HEK293 (cell line): ENCODE results near the gene S1PR1.

Experiments used
- BCL11B ChIP-seq: fragments of 450-650 bp; formaldehyde crosslinking; IDR thresholded peaks from 2 replicates; pipeline ENCODE4 v1.5.1; 2016; ENCODE audit warnings: low read depth, missing biosample characterization, missing genetic modification characterization
- EGR2 ChIP-seq: fragments of 450-650 bp; formaldehyde crosslinking; IDR thresholded peaks from 2 replicates; pipeline ENCODE4 v1.5.1; 2016; ENCODE audit warnings: low read depth, missing biosample characterization, missing genetic modification characterization
- GLI4 ChIP-seq: fragments of 450-650 bp; formaldehyde crosslinking; IDR thresholded peaks from 2 replicates; pipeline ENCODE4 v1.5.1; 2016; ENCODE audit warnings: missing biosample characterization, missing genetic modification characterization
- HOXA7 ChIP-seq: sonication (generic); formaldehyde crosslinking; IDR thresholded peaks from 2 replicates; pipeline ENCODE4 v1.8.1; 2022; ENCODE audit warnings: missing genetic modification reagents, borderline replicate concordance
- IKZF3 ChIP-seq: fragments of 450-650 bp; IDR thresholded peaks from 2 replicates; pipeline ENCODE4 v1.5.0; 2018; ENCODE audit warnings: missing biosample characterization, mild to moderate bottlenecking, missing genetic modification characterization, moderate library complexity
- KLF9 ChIP-seq: fragments of 450-650 bp; formaldehyde crosslinking; IDR thresholded peaks from 2 replicates; pipeline ENCODE4 v1.5.1; 2016; ENCODE audit warnings: missing biosample characterization, missing genetic modification characterization, low read depth
- MYNN ChIP-seq: fragments of 450-650 bp; formaldehyde crosslinking; IDR thresholded peaks from 2 replicates; pipeline ENCODE4 v1.5.1; 2016; ENCODE audit warnings: missing biosample characterization, missing genetic modification characterization, borderline replicate concordance
- RBAK ChIP-seq: fragments of 450-650 bp; formaldehyde crosslinking; IDR thresholded peaks from 2 replicates; pipeline ENCODE4 v1.5.1; 2016; ENCODE audit warnings: missing biosample characterization, missing genetic modification characterization
- SP7 ChIP-seq: fragments of 450-650 bp; formaldehyde crosslinking; IDR thresholded peaks from 2 replicates; pipeline ENCODE4 v1.5.1; 2016; ENCODE audit warnings: missing biosample characterization, missing genetic modification characterization
- ZFP69B ChIP-seq: fragments of 450-650 bp; formaldehyde crosslinking; IDR thresholded peaks from 2 replicates; pipeline ENCODE4 v1.5.1; 2016; ENCODE audit warnings: missing biosample characterization, missing genetic modification characterization
- ZIC2 ChIP-seq: fragments of 450-650 bp; formaldehyde crosslinking; IDR thresholded peaks from 2 replicates; pipeline ENCODE4 v1.5.1; 2016; ENCODE audit warnings: missing biosample characterization, missing genetic modification characterization
- ZNF157 ChIP-seq: fragments of 450-650 bp; formaldehyde crosslinking; IDR thresholded peaks from 2 replicates; pipeline ENCODE4 v1.5.1; 2016; ENCODE audit warnings: missing biosample characterization, missing genetic modification characterization
- ZNF169 ChIP-seq: fragments of 450-650 bp; formaldehyde crosslinking; IDR thresholded peaks from 2 replicates; pipeline ENCODE4 v1.5.1; 2016; ENCODE audit warnings: missing biosample characterization, missing genetic modification characterization
- ZNF174 ChIP-seq: fragments of 450-650 bp; formaldehyde crosslinking; IDR thresholded peaks from 2 replicates; pipeline ENCODE4 v1.5.0; 2017; ENCODE audit warnings: missing biosample characterization, mild to moderate bottlenecking, missing genetic modification characterization
- ZNF184 ChIP-seq: fragments of 450-650 bp; IDR thresholded peaks from 2 replicates; pipeline ENCODE4 v1.5.1; 2018; ENCODE audit warnings: missing biosample characterization, mild to moderate bottlenecking, missing genetic modification characterization
- ZNF19 ChIP-seq: fragments of 450-650 bp; formaldehyde crosslinking; IDR thresholded peaks from 2 replicates; pipeline ENCODE4; 2016; ENCODE audit warnings: missing biosample characterization, missing genetic modification characterization, low read depth
- ZNF2 ChIP-seq: fragments of 450-650 bp; formaldehyde crosslinking; IDR thresholded peaks from 2 replicates; pipeline ENCODE4 v1.5.1; 2016; ENCODE audit warnings: missing biosample characterization, missing genetic modification characterization
- ZNF23 ChIP-seq: fragments of 450-650 bp; formaldehyde crosslinking; IDR thresholded peaks from 2 replicates; pipeline ENCODE4 v1.5.1; 2016; ENCODE audit warnings: missing biosample characterization, missing genetic modification characterization, borderline replicate concordance
- ZNF341 ChIP-seq: fragments of 450-650 bp; formaldehyde crosslinking; IDR thresholded peaks from 2 replicates; pipeline ENCODE4; 2016; ENCODE audit warnings: low read depth, missing biosample characterization, missing genetic modification characterization
- ZNF548 ChIP-seq: fragments of 450-650 bp; formaldehyde crosslinking; IDR thresholded peaks from 2 replicates; pipeline ENCODE4 v1.5.1; 2016; ENCODE audit warnings: missing biosample characterization, missing genetic modification characterization
- ZNF558 ChIP-seq: fragments of 450-650 bp; formaldehyde crosslinking; IDR thresholded peaks from 2 replicates; pipeline ENCODE4 v1.5.1; 2016; ENCODE audit warnings: missing biosample characterization, missing genetic modification characterization
- ZNF585B ChIP-seq: fragments of 450-650 bp; formaldehyde crosslinking; IDR thresholded peaks from 2 replicates; pipeline ENCODE4 v1.5.1; 2016; ENCODE audit warnings: missing biosample characterization, missing genetic modification characterization
- ZNF670 ChIP-seq: fragments of 450-650 bp; formaldehyde crosslinking; IDR thresholded peaks from 2 replicates; pipeline ENCODE4 v1.5.1; 2016; ENCODE audit warnings: missing biosample characterization, missing genetic modification characterization, low read depth
- ZNF707 ChIP-seq: fragments of 450-650 bp; formaldehyde crosslinking; IDR thresholded peaks from 2 replicates; pipeline ENCODE4 v1.5.1; 2016; ENCODE audit warnings: missing biosample characterization, missing genetic modification characterization
- ZNF768 ChIP-seq: fragments of 450-650 bp; formaldehyde crosslinking; IDR thresholded peaks from 2 replicates; pipeline ENCODE4 v1.5.1; 2018; ENCODE audit warnings: missing biosample characterization, mild to moderate bottlenecking, missing genetic modification characterization
- TF ChIP-seq, protein P1 (sequence below): IDR thresholded peaks from 2 replicates; pipeline ENCODE4 v1.6.1; 2011; ENCODE audit warnings: mild to moderate bottlenecking, low read depth, low read length, borderline replicate concordance
- TF ChIP-seq, protein P2 (sequence below): fragments of 450-650 bp; formaldehyde crosslinking; IDR thresholded peaks from 2 replicates; pipeline ENCODE4 v1.5.1; 2016; ENCODE audit warnings: missing biosample characterization, missing genetic modification characterization
- TF ChIP-seq, protein P3 (sequence below): fragments of 450-650 bp; IDR thresholded peaks from 2 replicates; pipeline ENCODE4 v1.5.1; 2018; ENCODE audit warnings: missing biosample characterization, mild to moderate bottlenecking, missing genetic modification characterization
- TF ChIP-seq, protein P4 (sequence below): fragments of 450-650 bp; formaldehyde crosslinking; IDR thresholded peaks from 2 replicates; pipeline ENCODE4 v1.5.1; 2016; ENCODE audit warnings: missing biosample characterization, missing genetic modification characterization
- TF ChIP-seq, protein P5 (sequence below): fragments of 450-650 bp; formaldehyde crosslinking; IDR thresholded peaks from 2 replicates; pipeline ENCODE4 v1.5.1; 2016; ENCODE audit warnings: missing biosample characterization, missing genetic modification characterization, low read depth
- TF ChIP-seq, protein P6 (sequence below): fragments of 450-650 bp; formaldehyde crosslinking; IDR thresholded peaks from 2 replicates; pipeline ENCODE4 v1.5.1; 2016; ENCODE audit warnings: missing biosample characterization, missing genetic modification characterization

S1PR1 gene

DNA sequence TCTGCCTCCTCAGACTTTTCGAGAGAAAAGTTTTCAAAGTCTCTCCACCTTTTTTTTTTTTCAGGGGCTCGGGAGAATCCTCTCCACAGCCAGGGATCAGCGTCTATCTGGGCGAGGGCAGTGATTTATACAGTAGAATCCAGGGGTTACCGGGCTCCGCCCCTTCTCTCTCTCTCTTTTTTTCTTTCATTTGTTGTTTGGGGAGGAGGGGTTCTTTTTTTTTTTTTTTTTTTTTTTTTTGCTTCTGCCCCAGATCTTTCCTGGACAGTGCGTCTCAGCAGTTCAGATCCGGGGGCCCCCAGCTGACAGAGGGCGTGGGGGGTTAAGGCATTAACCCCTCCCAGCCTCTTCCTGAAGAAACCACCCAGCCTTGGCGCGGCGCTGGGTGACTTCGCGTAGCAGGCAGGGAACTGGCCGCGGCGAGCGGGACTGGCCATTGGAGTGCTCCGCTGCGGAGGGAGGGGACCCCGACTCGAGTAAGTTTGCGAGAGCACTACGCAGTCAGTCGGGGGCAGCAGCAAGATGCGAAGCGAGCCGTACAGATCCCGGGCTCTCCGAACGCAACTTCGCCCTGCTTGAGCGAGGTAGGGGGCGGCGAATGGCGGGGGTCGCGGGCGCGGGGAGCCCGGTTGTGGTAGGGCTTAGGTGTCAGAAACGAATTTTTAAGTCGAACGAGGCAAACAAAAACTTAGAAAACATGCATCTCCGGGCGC is at the start of gene S1PR1 (continued):
- TF ChIP-seq KLF9 = peak; percentile 66; the same call in 1 of the 2 replicates
- TF ChIP-seq ZNF558 (tag by site-specific recombination) = no peak
- no peak; the same call in 1 of the 2 replicates for TF ChIP-seq EGR2 (tag by site-specific recombination)
- peak; percentile 72 for TF ChIP-seq ZIC2
- TF ChIP-seq, protein P1, sequence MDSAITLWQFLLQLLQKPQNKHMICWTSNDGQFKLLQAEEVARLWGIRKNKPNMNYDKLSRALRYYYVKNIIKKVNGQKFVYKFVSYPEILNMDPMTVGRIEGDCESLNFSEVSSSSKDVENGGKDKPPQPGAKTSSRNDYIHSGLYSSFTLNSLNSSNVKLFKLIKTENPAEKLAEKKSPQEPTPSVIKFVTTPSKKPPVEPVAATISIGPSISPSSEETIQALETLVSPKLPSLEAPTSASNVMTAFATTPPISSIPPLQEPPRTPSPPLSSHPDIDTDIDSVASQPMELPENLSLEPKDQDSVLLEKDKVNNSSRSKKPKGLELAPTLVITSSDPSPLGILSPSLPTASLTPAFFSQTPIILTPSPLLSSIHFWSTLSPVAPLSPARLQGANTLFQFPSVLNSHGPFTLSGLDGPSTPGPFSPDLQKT = no peak
- TF ChIP-seq GLI4 (tag by site-specific recombination) = no peak
- no peak for TF ChIP-seq ZNF585B (tag by site-specific recombination)
- TF ChIP-seq ZNF768 = no peak
- TF ChIP-seq ZNF23 (tag by site-specific recombination) = no peak
- TF ChIP-seq ZFP69B (tag by site-specific recombination) = no peak
- TF ChIP-seq ZNF157 = no peak
- peak; percentile 95 for TF ChIP-seq ZNF341 (tag by site-specific recombination)
- TF ChIP-seq, protein P2, sequence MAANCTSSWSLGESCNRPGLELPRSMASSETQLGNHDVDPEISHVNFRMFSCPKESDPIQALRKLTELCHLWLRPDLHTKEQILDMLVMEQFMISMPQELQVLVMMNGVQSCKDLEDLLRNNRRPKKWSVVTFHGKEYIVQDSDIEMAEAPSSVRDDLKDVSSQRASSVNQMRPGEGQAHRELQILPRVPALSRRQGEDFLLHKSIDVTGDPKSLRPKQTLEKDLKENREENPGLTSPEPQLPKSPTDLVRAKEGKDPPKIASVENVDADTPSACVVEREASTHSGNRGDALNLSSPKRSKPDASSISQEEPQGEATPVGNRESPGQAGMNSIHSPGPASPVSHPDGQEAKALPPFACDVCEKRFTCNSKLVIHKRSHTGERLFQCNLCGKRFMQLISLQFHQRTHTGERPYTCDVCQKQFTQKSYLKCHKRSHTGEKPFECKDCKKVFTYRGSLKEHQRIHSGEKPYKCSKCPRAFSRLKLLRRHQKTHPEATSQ (tag by site-specific recombination) = 0 out of 2 replicates have a peak, but pooled peaks have one; percentile 20
- no peak for TF ChIP-seq IKZF3 (tag by site-specific recombination)
- TF ChIP-seq, protein P3, sequence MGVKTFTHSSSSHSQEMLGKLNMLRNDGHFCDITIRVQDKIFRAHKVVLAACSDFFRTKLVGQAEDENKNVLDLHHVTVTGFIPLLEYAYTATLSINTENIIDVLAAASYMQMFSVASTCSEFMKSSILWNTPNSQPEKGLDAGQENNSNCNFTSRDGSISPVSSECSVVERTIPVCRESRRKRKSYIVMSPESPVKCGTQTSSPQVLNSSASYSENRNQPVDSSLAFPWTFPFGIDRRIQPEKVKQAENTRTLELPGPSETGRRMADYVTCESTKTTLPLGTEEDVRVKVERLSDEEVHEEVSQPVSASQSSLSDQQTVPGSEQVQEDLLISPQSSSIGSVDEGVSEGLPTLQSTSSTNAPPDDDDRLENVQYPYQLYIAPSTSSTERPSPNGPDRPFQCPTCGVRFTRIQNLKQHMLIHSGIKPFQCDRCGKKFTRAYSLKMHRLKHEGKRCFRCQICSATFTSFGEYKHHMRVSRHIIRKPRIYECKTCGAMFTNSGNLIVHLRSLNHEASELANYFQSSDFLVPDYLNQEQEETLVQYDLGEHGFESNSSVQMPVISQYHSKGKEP (tag by site-specific recombination) = no peak
- TF ChIP-seq, protein P4, sequence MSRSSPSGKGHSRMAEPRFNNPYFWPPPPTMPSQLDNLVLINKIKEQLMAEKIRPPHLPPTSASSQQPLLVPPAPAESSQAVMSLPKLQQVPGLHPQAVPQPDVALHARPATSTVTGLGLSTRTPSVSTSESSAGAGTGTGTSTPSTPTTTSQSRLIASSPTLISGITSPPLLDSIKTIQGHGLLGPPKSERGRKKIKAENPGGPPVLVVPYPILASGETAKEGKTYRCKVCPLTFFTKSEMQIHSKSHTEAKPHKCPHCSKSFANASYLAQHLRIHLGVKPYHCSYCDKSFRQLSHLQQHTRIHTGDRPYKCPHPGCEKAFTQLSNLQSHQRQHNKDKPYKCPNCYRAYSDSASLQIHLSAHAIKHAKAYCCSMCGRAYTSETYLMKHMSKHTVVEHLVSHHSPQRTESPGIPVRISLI (tag by site-specific recombination) = peak; percentile 95
- TF ChIP-seq, protein P5, sequence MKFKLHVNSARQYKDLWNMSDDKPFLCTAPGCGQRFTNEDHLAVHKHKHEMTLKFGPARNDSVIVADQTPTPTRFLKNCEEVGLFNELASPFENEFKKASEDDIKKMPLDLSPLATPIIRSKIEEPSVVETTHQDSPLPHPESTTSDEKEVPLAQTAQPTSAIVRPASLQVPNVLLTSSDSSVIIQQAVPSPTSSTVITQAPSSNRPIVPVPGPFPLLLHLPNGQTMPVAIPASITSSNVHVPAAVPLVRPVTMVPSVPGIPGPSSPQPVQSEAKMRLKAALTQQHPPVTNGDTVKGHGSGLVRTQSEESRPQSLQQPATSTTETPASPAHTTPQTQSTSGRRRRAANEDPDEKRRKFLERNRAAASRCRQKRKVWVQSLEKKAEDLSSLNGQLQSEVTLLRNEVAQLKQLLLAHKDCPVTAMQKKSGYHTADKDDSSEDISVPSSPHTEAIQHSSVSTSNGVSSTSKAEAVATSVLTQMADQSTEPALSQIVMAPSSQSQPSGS = no peak
- TF ChIP-seq ZNF174 = no peak
- no peak for TF ChIP-seq ZNF670 (tag by site-specific recombination)
- no peak for TF ChIP-seq SP7 (tag by site-specific recombination)
- TF ChIP-seq ZNF548 (tag by site-specific recombination) = no peak
- TF ChIP-seq ZNF2 (tag by site-specific recombination) = no peak
- TF ChIP-seq, protein P6, sequence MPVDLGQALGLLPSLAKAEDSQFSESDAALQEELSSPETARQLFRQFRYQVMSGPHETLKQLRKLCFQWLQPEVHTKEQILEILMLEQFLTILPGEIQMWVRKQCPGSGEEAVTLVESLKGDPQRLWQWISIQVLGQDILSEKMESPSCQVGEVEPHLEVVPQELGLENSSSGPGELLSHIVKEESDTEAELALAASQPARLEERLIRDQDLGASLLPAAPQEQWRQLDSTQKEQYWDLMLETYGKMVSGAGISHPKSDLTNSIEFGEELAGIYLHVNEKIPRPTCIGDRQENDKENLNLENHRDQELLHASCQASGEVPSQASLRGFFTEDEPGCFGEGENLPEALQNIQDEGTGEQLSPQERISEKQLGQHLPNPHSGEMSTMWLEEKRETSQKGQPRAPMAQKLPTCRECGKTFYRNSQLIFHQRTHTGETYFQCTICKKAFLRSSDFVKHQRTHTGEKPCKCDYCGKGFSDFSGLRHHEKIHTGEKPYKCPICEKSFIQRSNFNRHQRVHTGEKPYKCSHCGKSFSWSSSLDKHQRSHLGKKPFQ = no peak
- no peak for TF ChIP-seq ZNF19
- TF ChIP-seq MYNN = no peak
- TF ChIP-seq ZNF169 (tag by site-specific recombination) = no peak
- no peak for TF ChIP-seq ZNF707
- TF ChIP-seq ZNF184 (tag by site-specific recombination) = no peak
- TF ChIP-seq HOXA7 (CRISPR knock-in tag) = no peak
- no peak for TF ChIP-seq BCL11B
- no peak for TF ChIP-seq RBAK (tag by site-specific recombination)
